Endodermal cell (in vitro differentiated cells): ENCODE data around the gene CLEC18C. TPM values are rescaled to one million over a fixed set of nuclear protein-coding genes. Genes with fewer than 3 reads are reported as not detected.
"Not testable (repeated sequence)": the region's sequence is repeated elsewhere in the genome, so short reads cannot be mapped to it uniquely, and the experiment has no call there.

Source experiments
- DNase-seq: peaks from one replicate; pipeline ENCODE4 v3.0.0-alpha.2; 2017
- H3K27ac ChIP-seq: 2 replicates; pipeline ENCODE4 v1.5.1; 2013; ENCODE audit warnings: mild to moderate bottlenecking, low read depth, low read length, moderate library complexity
- H3K27me3 ChIP-seq: 2 replicates; pipeline ENCODE4 v1.6.1; 2013; ENCODE audit warnings: mild to moderate bottlenecking, low read length, moderate library complexity; ENCODE audit not compliant: insufficient read depth, control insufficient read depth, poor library complexity, severe bottlenecking
- H3K36me3 ChIP-seq: 2 replicates; pipeline ENCODE4 v1.7.0; 2013; ENCODE audit warnings: mild to moderate bottlenecking, low read length, moderate library complexity; ENCODE audit not compliant: control insufficient read depth, insufficient read depth
- H3K4me1 ChIP-seq: one replicate; pipeline ENCODE4 v1.7.0; 2013; ENCODE audit warnings: low read length; ENCODE audit not compliant: control insufficient read depth, insufficient read depth
- H3K4me3 ChIP-seq: 2 replicates; pipeline ENCODE4 v1.5.1; 2013; ENCODE audit warnings: mild to moderate bottlenecking, low read length, moderate library complexity
- H3K9ac ChIP-seq: 2 replicates; pipeline ENCODE4 v1.6.1; 2013; ENCODE audit warnings: mild to moderate bottlenecking, low read length, moderate library complexity; ENCODE audit not compliant: poor library complexity, severe bottlenecking; ENCODE audit errors: extremely low read depth
- H3K9me3 ChIP-seq: 2 replicates; pipeline ENCODE4 v1.6.1; 2013; ENCODE audit warnings: mild to moderate bottlenecking, low read length, moderate library complexity; ENCODE audit not compliant: control insufficient read depth
- H3K27ac Mint-ChIP-seq: 2 replicates; pipeline ENCODE4 v1.8.0; 2020; ENCODE audit warnings: mixed read lengths
- H3K27me3 Mint-ChIP-seq: 2 replicates; pipeline ENCODE4 v1.8.0; 2021; ENCODE audit warnings: mild to moderate bottlenecking, mixed read lengths; ENCODE audit not compliant: insufficient read depth
- H3K36me3 Mint-ChIP-seq: 2 replicates; pipeline ENCODE4 v1.8.0; 2020; ENCODE audit warnings: low read depth, mixed read lengths
- H3K4me1 Mint-ChIP-seq: 2 replicates; pipeline ENCODE4 v1.8.0; 2020; ENCODE audit warnings: mixed read lengths
- H3K4me3 Mint-ChIP-seq: 2 replicates; pipeline ENCODE4 v1.8.0; 2020; ENCODE audit warnings: mild to moderate bottlenecking, moderate library complexity, mixed read lengths
- H3K9me3 Mint-ChIP-seq: 2 replicates; pipeline ENCODE4 v1.8.0; 2020; ENCODE audit warnings: mild to moderate bottlenecking, mixed read lengths
- WGBS, 2 experiments: methylation state at CpG; one replicate each; pipeline versions ENCODE4 v1.1.5 to v1.1.7; 2013; ENCODE audit warnings: missing lambda C conversion rate in 2 of 2, mixed read lengths in 1 of 2; ENCODE audit not compliant: insufficient coverage in 1 of 2, insufficient read length in 1 of 2; 5-methylcytosine and 5-hydroxymethylcytosine counted together
- total RNA-seq, 2 donors: library from RNA; stranded (reverse); fragmentation: NEBNext Ultra II Directional in 1 of 2; extraction: Animal tissue kit (Norgen Biotek cat#: 25700) in 1 of 2; gene quantifications; 2 replicates in 1 of 2; 3 replicates in 1 of 2; pipeline ENCODE4 v1.2.1, GENCODE V29; 2021
- TF ChIP-seq, protein P1 (sequence below): fragments of 200-600 bp; sonication (generic); conservative IDR thresholded peaks from 2 replicates; pipeline ENCODE4 v1.5.0; 2021; ENCODE audit warnings: antibody characterized with exemption, mild to moderate bottlenecking

Gene CLEC18C
- total RNA-seq, 2 donors from 2014 or later, result 0.20 TPM; not detected in 1

DNA sequence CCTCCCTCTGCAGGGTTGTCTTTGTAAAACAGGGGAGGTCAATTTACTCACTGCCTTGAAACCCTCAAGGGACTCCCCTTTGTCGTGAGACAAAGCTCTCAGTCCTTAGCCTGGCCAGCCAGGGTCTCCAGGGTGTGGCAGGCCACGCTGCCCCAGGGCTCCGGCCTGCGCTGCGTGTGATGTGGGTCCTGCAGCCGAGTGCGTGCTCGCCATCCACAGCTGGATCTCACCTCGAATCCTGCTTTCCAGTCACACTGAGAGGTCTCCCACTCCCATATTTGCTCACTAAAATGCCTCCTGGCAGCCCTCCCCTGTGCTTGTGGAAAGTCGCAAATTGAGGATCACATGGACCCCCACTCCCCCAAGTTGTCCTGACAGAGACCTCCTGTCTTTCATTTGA, 10.0 kb upstream of the CLEC18C start:
- Histone ChIP-seq H3K9ac (no peak overlapping the region), H3K27ac (peak overlapping the region; percentile 59), H3K4me1 (peaks cover 5% of the 10 kb centered on the region), H3K36me3 (peaks cover 28% of the 10 kb centered on the region), H3K9me3 (no peaks in the 10 kb centered on the region), H3K27me3 (no peaks in the 10 kb centered on the region), H3K4me3 (no peak overlapping the region)
- 90 to 94% methylated on average over 10 of the region's 10 CpGs for WGBS, 2 experiments
- DNase-seq, result no peak
- Mint-ChIP-seq H3K36me3 (peaks cover 9% of the 10 kb centered on the region), H3K27me3 (no peaks in the 10 kb centered on the region), H3K9me3 (no peaks in the 10 kb centered on the region), H3K4me3 (no peak overlapping the region), H3K27ac (peak overlapping the region; percentile 86), H3K4me1 (peaks cover 8% of the 10 kb centered on the region)
- TF ChIP-seq, protein P1, sequence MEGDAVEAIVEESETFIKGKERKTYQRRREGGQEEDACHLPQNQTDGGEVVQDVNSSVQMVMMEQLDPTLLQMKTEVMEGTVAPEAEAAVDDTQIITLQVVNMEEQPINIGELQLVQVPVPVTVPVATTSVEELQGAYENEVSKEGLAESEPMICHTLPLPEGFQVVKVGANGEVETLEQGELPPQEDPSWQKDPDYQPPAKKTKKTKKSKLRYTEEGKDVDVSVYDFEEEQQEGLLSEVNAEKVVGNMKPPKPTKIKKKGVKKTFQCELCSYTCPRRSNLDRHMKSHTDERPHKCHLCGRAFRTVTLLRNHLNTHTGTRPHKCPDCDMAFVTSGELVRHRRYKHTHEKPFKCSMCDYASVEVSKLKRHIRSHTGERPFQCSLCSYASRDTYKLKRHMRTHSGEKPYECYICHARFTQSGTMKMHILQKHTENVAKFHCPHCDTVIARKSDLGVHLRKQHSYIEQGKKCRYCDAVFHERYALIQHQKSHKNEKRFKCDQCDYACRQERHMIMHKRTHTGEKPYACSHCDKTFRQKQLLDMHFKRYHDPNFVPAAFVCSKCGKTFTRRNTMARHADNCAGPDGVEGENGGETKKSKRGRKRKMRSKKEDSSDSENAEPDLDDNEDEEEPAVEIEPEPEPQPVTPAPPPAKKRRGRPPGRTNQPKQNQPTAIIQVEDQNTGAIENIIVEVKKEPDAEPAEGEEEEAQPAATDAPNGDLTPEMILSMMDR, result no peak

DNA sequence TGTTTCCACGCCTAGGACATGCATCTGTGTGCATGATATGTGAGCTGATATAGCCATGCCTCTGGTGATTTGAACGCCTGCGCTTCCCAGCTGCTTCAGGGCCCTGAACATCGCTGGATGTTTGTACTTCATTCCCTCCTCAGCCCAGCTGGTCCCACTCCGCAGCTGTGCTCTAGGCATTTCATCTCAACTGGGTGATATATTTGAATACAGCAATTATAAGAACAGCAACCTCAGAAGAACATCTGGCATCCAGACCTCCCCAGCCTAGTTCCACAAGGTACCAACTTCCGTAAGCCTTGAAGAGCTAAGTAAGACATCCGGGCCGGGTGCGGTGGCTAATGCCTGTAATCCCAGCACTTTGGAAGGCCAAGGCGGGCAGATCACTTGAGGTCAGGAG, 6.9 kb upstream of the CLEC18C start:
- not testable (repeated sequence) for H3K27ac ChIP-seq, H3K9me3 ChIP-seq, H3K36me3 Mint-ChIP-seq, H3K36me3 ChIP-seq, H3K4me3 ChIP-seq, H3K4me3 Mint-ChIP-seq, H3K27me3 ChIP-seq, H3K4me1 ChIP-seq, DNase-seq, H3K27me3 Mint-ChIP-seq, H3K4me1 Mint-ChIP-seq, H3K9ac ChIP-seq, H3K27ac Mint-ChIP-seq, H3K9me3 Mint-ChIP-seq
- 98% methylated on average over 4 of the region's 10 CpGs; no CpG with 5 or more reads in 1 of the 2 experiments for whole genome bisulfite sequencing, 2 experiments

DNA sequence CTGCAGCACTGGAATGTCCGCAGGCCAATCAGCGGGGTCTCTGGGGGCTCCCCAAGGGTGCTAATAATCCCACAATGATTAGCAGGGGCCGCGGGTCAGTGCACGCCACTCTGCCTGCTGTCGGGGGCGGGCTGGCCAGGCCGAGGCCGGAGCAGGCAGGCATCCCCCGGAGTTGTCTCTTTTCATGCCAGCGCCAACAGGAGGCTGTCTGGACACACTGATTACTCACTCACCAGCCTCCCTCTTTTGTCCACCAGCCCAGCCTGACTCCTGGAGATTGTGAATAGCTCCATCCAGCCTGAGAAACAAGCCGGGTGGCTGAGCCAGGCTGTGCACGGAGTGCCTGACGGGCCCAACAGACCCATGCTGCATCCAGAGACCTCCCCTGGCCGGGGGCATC, 329 bp downstream of the CLEC18C start:
- not testable (repeated sequence) for H3K36me3 Mint-ChIP-seq, H3K27me3 Mint-ChIP-seq, H3K27me3 ChIP-seq, H3K27ac Mint-ChIP-seq, H3K9me3 Mint-ChIP-seq, DNase-seq, H3K9ac ChIP-seq, H3K4me3 ChIP-seq, H3K4me1 ChIP-seq, H3K4me3 Mint-ChIP-seq, H3K4me1 Mint-ChIP-seq, H3K27ac ChIP-seq, H3K36me3 ChIP-seq, H3K9me3 ChIP-seq
- 80% methylated on average over 1 of the region's 15 CpGs; no CpG with 5 or more reads in 1 of the 2 experiments for WGBS, 2 experiments

DNA sequence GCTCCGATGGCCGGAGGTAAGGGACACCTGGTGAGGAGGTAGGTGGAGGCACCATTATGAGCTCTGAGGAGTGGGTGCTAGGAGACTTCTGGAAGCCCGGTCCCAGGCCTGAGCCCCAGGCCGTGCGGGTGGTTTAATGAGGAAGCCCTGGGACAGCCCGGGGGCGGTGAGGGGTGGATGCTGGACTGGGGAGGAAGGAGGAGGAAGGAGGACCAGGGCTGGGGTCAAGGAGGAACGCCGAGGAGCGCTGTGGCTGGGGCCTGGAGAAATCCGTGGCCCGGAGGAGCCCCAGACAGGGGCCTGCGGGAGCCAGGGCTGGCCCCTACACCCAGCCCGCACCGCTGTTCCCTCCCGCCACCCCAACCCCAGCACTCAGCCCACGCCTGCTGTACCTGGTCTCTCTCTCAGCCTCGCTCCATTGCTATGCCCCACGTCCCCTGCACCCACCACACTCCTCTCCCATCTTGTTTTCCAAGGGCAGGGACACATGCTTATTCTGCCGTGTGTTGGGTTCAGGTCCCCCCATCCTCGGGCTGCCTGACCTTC, 873 bp downstream of the CLEC18C start:
- no CpG with 5 or more reads among the region's 21 CpGs for WGBS, 2 experiments
- H3K27ac Mint-ChIP-seq, H3K9me3 Mint-ChIP-seq, H3K27me3 Mint-ChIP-seq, H3K27me3 ChIP-seq, H3K9me3 ChIP-seq, DNase-seq, H3K27ac ChIP-seq, H3K36me3 Mint-ChIP-seq, H3K4me1 ChIP-seq, H3K4me1 Mint-ChIP-seq, H3K9ac ChIP-seq, H3K4me3 ChIP-seq, H3K36me3 ChIP-seq, H3K4me3 Mint-ChIP-seq: not testable (repeated sequence)

DNA sequence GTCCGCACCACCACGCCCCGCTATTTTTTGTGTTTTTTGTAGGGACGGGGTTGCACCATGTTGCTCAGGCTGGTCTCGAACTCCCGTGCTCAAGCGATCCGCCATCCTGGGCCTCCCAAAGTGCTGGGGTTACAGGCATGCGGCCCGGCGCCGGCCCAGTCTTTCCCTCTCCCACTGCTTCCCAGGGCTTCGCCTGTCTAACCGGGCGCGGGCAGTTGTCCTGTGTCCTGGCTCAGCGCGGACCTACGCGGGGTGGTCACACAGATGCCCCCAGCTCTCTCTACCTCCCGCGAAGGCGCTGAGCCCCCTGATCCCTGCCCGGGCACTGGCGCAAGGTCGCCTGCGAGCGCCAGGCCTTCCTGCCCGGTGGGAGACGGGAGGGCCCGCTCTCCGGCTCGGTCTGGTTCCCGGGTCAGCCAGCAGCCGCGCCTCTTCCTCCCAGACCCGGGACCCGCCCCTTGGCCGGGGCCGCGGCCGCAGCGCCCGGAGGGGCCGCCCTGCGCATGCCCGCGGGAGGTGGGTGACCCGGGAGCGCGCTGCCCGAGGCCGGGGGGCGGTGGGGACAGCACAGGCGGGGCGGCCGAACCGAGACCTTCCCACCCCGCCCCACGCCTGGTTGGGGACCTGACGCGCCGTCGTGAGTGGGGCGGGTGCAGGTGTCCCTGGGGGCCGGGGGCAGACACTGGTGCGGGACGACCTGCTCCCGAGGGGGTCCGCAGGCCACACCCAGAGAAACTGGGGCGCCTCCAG, 14.4 kb downstream of the CLEC18C start:
- not testable (repeated sequence) for H3K4me1 ChIP-seq, H3K9me3 Mint-ChIP-seq, DNase-seq, H3K4me3 ChIP-seq, H3K27ac ChIP-seq, H3K4me1 Mint-ChIP-seq, H3K9me3 ChIP-seq, H3K36me3 ChIP-seq, H3K9ac ChIP-seq, H3K36me3 Mint-ChIP-seq, H3K27me3 ChIP-seq, H3K27me3 Mint-ChIP-seq, H3K27ac Mint-ChIP-seq
- peak overlapping the region; percentile 23 for H3K4me3 Mint-ChIP-seq
- 51% methylated on average over 10 of the region's 71 CpGs; no CpG with 5 or more reads in 1 of the 2 experiments for WGBS, 2 experiments

DNA sequence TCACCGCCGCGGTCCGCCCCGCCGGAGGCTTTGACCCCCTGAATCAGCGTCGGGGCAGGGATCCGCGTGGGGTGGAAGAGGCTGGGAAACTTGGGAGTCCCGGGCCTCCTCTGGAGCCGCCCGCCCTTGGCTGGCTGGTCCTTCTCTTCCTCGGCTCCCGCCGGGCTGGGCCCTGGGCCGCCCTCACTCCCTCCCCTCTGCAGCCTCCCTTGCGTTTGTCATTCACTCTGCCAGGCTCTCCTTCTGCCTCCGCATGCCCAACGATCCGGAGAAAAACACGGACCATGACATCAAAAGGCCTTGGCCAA, 15.0 kb downstream of the CLEC18C start:
- not testable (repeated sequence) for H3K27ac Mint-ChIP-seq, H3K9me3 ChIP-seq, H3K27ac ChIP-seq, H3K4me1 ChIP-seq, H3K36me3 ChIP-seq, H3K27me3 ChIP-seq, H3K9me3 Mint-ChIP-seq, H3K4me3 ChIP-seq, H3K4me3 Mint-ChIP-seq, H3K27me3 Mint-ChIP-seq, H3K4me1 Mint-ChIP-seq, H3K36me3 Mint-ChIP-seq, H3K9ac ChIP-seq
- WGBS, 2 experiments, result 18 to 19% methylated on average over 5 to 8 of the region's 22 CpGs
- DNase-seq, result peak; percentile 57
